GM23338 (cell line): Measurements from ENCODE around the gene ZBTB49. TPM values are rescaled to one million over a fixed set of nuclear protein-coding genes. Genes with fewer than 3 reads are reported as not detected.

Experiments used
- ATAC-seq: fragments of 200-7000 bp; cut with Tn5 transposase; 3 replicates; pipeline ENCODE4 v1.9.1; 2020
- DNase-seq: peaks from one replicate; pipeline ENCODE4 v3.0.0-alpha.2; 2015; ENCODE audit warnings: low spot score
- H2AFZ ChIP-seq: fragments of 200-600 bp; sonication (generic); 2 replicates; pipeline ENCODE4 v1.8.0; 2016; ENCODE audit warnings: antibody characterized with exemption, mild to moderate bottlenecking, moderate library complexity
- H3F3A ChIP-seq: fragments of 200-600 bp; sonication (generic); replicated peaks from 2 replicates; pipeline ENCODE4 v1.8.0; 2017; ENCODE audit warnings: antibody characterized with exemption, mixed run types, low read depth
- H3K27ac ChIP-seq: fragments of 200-600 bp; sonication (generic); 2 replicates; pipeline ENCODE4 v1.6.1; 2016; ENCODE audit warnings: low read depth
- H3K27me3 ChIP-seq: fragments of 200-600 bp; sonication (generic); 2 replicates; pipeline ENCODE4 v1.8.0; 2016; ENCODE audit warnings: mild to moderate bottlenecking, mixed run types, moderate library complexity; ENCODE audit not compliant: insufficient read depth
- H3K36me3 ChIP-seq: fragments of 200-600 bp; sonication (generic); 2 replicates; pipeline ENCODE4 v1.8.0; 2016; ENCODE audit warnings: mild to moderate bottlenecking; ENCODE audit not compliant: insufficient read depth
- H3K4me1 ChIP-seq: fragments of 200-600 bp; sonication (generic); 2 replicates; pipeline ENCODE4 v1.8.0; 2016; ENCODE audit warnings: mild to moderate bottlenecking, moderate library complexity; ENCODE audit not compliant: insufficient read depth
- H3K4me2 ChIP-seq: fragments of 200-600 bp; sonication (generic); 2 replicates; pipeline ENCODE4 v1.7.1; 2017; ENCODE audit warnings: mixed run types
- H3K4me3 ChIP-seq: fragments of 200-600 bp; sonication (generic); 2 replicates; pipeline ENCODE4 v1.6.1; 2016; ENCODE audit warnings: mixed run types
- H3K79me2 ChIP-seq: fragments of 200-600 bp; sonication (generic); replicated peaks from 2 replicates; pipeline ENCODE4 v1.8.0; 2017; ENCODE audit warnings: mild to moderate bottlenecking; ENCODE audit not compliant: insufficient read depth
- H3K9me2 ChIP-seq: fragments of 200-600 bp; sonication (generic); 2 replicates; pipeline ENCODE4 v1.8.0; 2017; ENCODE audit not compliant: insufficient read depth
- H4K20me1 ChIP-seq: fragments of 200-600 bp; sonication (generic); replicated peaks from 2 replicates; pipeline ENCODE4 v1.8.0; 2017; ENCODE audit warnings: mild to moderate bottlenecking; ENCODE audit not compliant: insufficient read depth
- H3K27ac Mint-ChIP-seq: 2 replicates; pipeline ENCODE4 v1.8.0; 2020; ENCODE audit warnings: inconsistent platforms, mild to moderate bottlenecking, moderate library complexity, mixed read lengths
- H3K27me3 Mint-ChIP-seq: 3 replicates; pipeline ENCODE4 v1.8.0; 2022; ENCODE audit warnings: low read depth, mild to moderate bottlenecking, moderate library complexity, mixed read lengths, inconsistent platforms; ENCODE audit not compliant: insufficient read depth, poor library complexity
- H3K36me3 Mint-ChIP-seq: 3 replicates; pipeline ENCODE4 v1.8.0; 2021; ENCODE audit warnings: low read depth, mild to moderate bottlenecking, inconsistent platforms, moderate library complexity, mixed read lengths
- H3K4me1 Mint-ChIP-seq: 3 replicates; pipeline ENCODE4 v1.8.0; 2020; ENCODE audit warnings: mild to moderate bottlenecking, inconsistent platforms, mixed read lengths
- H3K4me3 Mint-ChIP-seq: 3 replicates; pipeline ENCODE4 v1.8.0; 2021; ENCODE audit warnings: moderate library complexity, mild to moderate bottlenecking, inconsistent platforms, mixed read lengths
- H3K9me3 Mint-ChIP-seq: 3 replicates; pipeline ENCODE4 v1.8.0; 2020; ENCODE audit warnings: moderate library complexity, mild to moderate bottlenecking, inconsistent platforms, mixed read lengths
- CREB1 ChIP-seq: fragments of 250-450 bp; sonication (Bioruptor Pico); IDR thresholded peaks from 2 replicates; pipeline ENCODE4 v1.5.0; 2020; ENCODE audit warnings: low read depth, mild to moderate bottlenecking, moderate library complexity
- CTCF ChIP-seq, 2 experiments: fragments of 200-600 bp in 1 of 2; sonication (generic) in 1 of 2; conservative IDR thresholded peaks; 2 replicates each; pipeline versions ENCODE4 v1.5.1 to v1.6.1; 2016 to 2017; ENCODE audit warnings: antibody characterized with exemption in 2 of 2, low read depth in 2 of 2, mild to moderate bottlenecking in 2 of 2, moderate library complexity in 1 of 2
- ETS1 ChIP-seq: IDR thresholded peaks from 2 replicates; pipeline ENCODE4 v1.6.1; 2016; ENCODE audit warnings: antibody characterized with exemption
- EZH2 ChIP-seq: fragments of 200-600 bp; sonication (generic); IDR thresholded peaks from one replicate; pipeline ENCODE4 v1.8.0; 2017; ENCODE audit warnings: antibody characterized with exemption, mild to moderate bottlenecking, low read depth; ENCODE audit not compliant: unreplicated experiment
- EZH2phosphoT487 ChIP-seq: fragments of 200-600 bp; sonication (generic); IDR thresholded peaks from one replicate; pipeline ENCODE4 v1.8.1; 2018; ENCODE audit warnings: antibody characterized with exemption; ENCODE audit not compliant: unreplicated experiment
- NANOG ChIP-seq: IDR thresholded peaks from 2 replicates; pipeline ENCODE4 v1.6.1; 2016; ENCODE audit warnings: antibody characterized with exemption, borderline replicate concordance
- ZNF114 ChIP-seq: fragments of 250-450 bp; sonication (Bioruptor Pico); IDR thresholded peaks from 2 replicates; pipeline ENCODE4 v1.5.0; 2020; ENCODE audit warnings: mild to moderate bottlenecking, moderate library complexity
- ZNF331 ChIP-seq: fragments of 250-450 bp; sonication (Bioruptor Pico); IDR thresholded peaks from 2 replicates; pipeline ENCODE4 v1.5.0; 2020; ENCODE audit warnings: low read depth, mild to moderate bottlenecking, moderate library complexity
- polyA plus RNA-seq: library from polyadenylated mRNA; unstranded; fragments of >200 nt; fragmentation: Nextera tagmentation; extraction: Ambion mirVana; gene quantifications from 2 replicates; pipeline ENCODE4 v1.2.1, GENCODE V29; 2016
- total RNA-seq: library from RNA; depleted of rRNA; stranded (reverse); fragments of >200 nt; shearing (Covaris generic); gene quantifications from 2 replicates; pipeline ENCODE4 v1.2.3, GENCODE V29; 2014
- TF ChIP-seq, protein P1 (sequence below): fragments of 250-450 bp; sonication (Bioruptor Pico); IDR thresholded peaks from 2 replicates; pipeline ENCODE4 v1.5.0; 2020; ENCODE audit warnings: mild to moderate bottlenecking, moderate library complexity

Gene ZBTB49
- total and polyA plus RNA-seq, 2 experiments from 2014 or later, result 4.1 to 6.0 TPM

- peaks cover 16% of the 10 kb centered on the region; the same call in 2 of the 3 replicates for H3K4me1 Mint-ChIP-seq
- H2AFZ ChIP-seq, result no peak overlapping the region
These were observed 21.1 kb downstream of the ZBTB49 start for GRCh38 chr4:4311193-4311592.

DNA sequence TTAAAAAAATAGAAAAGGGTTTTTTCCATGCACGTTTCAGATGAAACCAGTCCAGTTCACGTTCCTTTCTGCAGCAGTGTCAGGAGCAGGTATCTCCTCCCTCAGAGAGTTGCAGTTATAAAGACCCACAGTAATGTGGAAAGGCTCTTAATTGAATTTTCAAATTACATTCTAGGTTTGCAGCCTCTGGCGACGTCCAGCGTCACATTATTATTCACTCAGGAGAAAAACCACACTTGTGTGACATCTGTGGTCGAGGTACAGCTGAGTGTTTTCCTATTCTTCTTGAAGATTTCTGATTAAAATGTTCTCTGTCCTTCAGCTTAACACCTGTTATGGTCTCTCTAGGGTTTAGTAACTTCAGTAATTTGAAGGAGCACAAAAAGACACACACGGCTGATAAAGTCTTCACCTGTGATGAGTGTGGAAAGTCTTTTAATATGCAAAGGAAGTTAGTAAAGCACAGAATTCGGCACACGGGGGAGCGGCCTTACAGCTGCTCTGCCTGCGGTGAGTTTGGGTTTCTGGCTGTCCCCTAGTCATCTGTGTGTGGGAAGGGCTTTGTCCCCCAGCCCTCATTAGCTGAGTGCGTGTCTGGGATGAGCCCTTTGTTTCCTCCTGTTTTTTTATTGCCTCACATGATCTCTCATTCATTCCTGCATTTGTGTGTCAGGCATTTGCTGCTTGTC lies 25.6 kb downstream of the ZBTB49 start:
- no peak for DNase-seq
- H4K20me1 ChIP-seq, result no peaks in the 10 kb centered on the region; the same call in 1 of the 2 replicates
- Mint-ChIP-seq H3K36me3 (peaks cover 6% of the 10 kb centered on the region; the same call in 2 of the 3 replicates), H3K27me3 (peaks cover 2% of the 10 kb centered on the region), H3K4me3 (no peak overlapping the region), H3K9me3 (no peaks in the 10 kb centered on the region), H3K27ac (no peak overlapping the region; the same call in none of the 2 replicates), H3K4me1 (peaks cover 16% of the 10 kb centered on the region; the same call in 2 of the 3 replicates)
- no peaks in the 10 kb centered on the region for H3K27me3 ChIP-seq
- no peak overlapping the region for H3K4me2 ChIP-seq
- no peaks in the 10 kb centered on the region for H3K4me1 ChIP-seq
- H3K27ac ChIP-seq, result no peak overlapping the region; the same call in 1 of the 2 replicates
- no peaks in the 10 kb centered on the region for H3F3A ChIP-seq
- no peaks in the 10 kb centered on the region for H3K36me3 ChIP-seq
- H3K79me2 ChIP-seq, result no peaks in the 10 kb centered on the region
- ATAC-seq, result peak; percentile 52
- H3K9me2 ChIP-seq, result no peaks in the 10 kb centered on the region
- no peak overlapping the region for H3K4me3 ChIP-seq
- H2AFZ ChIP-seq, result no peak overlapping the region
- TF ChIP-seq EZH2phosphoT487 (no peak), ZNF331 (CRISPR knock-in tag) (no peak), CREB1 (CRISPR knock-in tag) (no peak), NANOG (no peak), CTCF (conservative IDR thresholded peaks at IDR 0.05; ENCODE audit: low read depth in 2 of 2) (no peak), ZNF114 (no peak)
- TF ChIP-seq, protein P1, sequence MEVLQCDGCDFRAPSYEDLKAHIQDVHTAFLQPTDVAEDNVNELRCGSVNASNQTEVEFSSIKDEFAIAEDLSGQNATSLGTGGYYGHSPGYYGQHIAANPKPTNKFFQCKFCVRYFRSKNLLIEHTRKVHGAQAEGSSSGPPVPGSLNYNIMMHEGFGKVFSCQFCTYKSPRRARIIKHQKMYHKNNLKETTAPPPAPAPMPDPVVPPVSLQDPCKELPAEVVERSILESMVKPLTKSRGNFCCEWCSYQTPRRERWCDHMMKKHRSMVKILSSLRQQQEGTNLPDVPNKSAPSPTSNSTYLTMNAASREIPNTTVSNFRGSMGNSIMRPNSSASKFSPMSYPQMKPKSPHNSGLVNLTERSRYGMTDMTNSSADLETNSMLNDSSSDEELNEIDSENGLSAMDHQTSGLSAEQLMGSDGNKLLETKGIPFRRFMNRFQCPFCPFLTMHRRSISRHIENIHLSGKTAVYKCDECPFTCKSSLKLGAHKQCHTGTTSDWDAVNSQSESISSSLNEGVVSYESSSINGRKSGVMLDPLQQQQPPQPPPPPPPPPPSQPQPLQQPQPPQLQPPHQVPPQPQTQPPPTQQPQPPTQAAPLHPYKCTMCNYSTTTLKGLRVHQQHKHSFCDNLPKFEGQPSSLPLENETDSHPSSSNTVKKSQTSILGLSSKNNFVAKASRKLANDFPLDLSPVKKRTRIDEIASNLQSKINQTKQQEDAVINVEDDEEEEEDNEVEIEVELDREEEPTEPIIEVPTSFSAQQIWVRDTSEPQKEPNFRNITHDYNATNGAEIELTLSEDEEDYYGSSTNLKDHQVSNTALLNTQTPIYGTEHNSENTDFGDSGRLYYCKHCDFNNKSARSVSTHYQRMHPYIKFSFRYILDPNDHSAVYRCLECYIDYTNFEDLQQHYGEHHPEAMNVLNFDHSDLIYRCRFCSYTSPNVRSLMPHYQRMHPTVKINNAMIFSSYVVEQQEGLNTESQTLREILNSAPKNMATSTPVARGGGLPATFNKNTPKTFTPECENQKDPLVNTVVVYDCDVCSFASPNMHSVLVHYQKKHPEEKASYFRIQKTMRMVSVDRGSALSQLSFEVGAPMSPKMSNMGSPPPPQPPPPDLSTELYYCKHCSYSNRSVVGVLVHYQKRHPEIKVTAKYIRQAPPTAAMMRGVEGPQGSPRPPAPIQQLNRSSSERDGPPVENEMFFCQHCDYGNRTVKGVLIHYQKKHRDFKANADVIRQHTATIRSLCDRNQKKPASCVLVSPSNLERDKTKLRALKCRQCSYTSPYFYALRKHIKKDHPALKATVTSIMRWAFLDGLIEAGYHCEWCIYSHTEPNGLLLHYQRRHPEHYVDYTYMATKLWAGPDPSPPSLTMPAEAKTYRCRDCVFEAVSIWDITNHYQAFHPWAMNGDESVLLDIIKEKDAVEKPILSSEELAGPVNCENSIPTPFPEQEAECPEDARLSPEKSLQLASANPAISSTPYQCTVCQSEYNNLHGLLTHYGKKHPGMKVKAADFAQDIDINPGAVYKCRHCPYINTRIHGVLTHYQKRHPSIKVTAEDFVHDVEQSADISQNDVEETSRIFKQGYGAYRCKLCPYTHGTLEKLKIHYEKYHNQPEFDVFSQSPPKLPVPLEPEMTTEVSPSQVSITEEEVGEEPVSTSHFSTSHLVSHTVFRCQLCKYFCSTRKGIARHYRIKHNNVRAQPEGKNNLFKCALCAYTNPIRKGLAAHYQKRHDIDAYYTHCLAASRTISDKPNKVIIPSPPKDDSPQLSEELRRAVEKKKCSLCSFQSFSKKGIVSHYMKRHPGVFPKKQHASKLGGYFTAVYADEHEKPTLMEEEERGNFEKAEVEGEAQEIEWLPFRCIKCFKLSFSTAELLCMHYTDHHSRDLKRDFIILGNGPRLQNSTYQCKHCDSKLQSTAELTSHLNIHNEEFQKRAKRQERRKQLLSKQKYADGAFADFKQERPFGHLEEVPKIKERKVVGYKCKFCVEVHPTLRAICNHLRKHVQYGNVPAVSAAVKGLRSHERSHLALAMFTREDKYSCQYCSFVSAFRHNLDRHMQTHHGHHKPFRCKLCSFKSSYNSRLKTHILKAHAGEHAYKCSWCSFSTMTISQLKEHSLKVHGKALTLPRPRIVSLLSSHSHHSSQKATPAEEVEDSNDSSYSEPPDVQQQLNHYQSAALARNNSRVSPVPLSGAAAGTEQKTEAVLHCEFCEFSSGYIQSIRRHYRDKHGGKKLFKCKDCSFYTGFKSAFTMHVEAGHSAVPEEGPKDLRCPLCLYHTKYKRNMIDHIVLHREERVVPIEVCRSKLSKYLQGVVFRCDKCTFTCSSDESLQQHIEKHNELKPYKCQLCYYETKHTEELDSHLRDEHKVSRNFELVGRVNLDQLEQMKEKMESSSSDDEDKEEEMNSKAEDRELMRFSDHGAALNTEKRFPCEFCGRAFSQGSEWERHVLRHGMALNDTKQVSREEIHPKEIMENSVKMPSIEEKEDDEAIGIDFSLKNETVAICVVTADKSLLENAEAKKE (CRISPR knock-in tag), result no peak

More at GRCh38 chr4:4311193-4311592, 21.1 kb downstream of the ZBTB49 start:
- no peak for TF ChIP-seq ZNF331 (CRISPR knock-in tag)
- TF ChIP-seq ZNF114, result no peak
- TF ChIP-seq EZH2, result no peak
- TF ChIP-seq ETS1, result no peak
- H3K79me2 ChIP-seq, result no peaks in the 10 kb centered on the region
- Mint-ChIP-seq H3K27me3 (no peaks in the 10 kb centered on the region), H3K4me3 (no peak overlapping the region), H3K36me3 (peaks cover 3% of the 10 kb centered on the region; the same call in 1 of the 3 replicates), H3K27ac (no peak overlapping the region), H3K9me3 (no peaks in the 10 kb centered on the region)
- no peak overlapping the region for H3K27ac ChIP-seq
- DNase-seq (no peak), ATAC-seq (no peak)
- H3K4me1 ChIP-seq, result no peaks in the 10 kb centered on the region
- peaks cover 5% of the 10 kb centered on the region; the same call in 1 of the 2 replicates for H4K20me1 ChIP-seq
- no peak overlapping the region for H3K4me3 ChIP-seq
- H3K27me3 ChIP-seq, result no peaks in the 10 kb centered on the region
- no peaks in the 10 kb centered on the region for H3K36me3 ChIP-seq
- H3K4me2 ChIP-seq, result no peak overlapping the region
- no peaks in the 10 kb centered on the region for H3K9me2 ChIP-seq
- no peaks in the 10 kb centered on the region for H3F3A ChIP-seq
